ENCODE data around the gene NFATC1.

The NFATC1 gene

GRCh38 chr18:79554321-79554720 is 158.6 kb downstream of the NFATC1 start:
- no peak for TF ChIP-seq CTCF (conservative IDR thresholded peaks at IDR 0.05)
- TF ChIP-seq ZFX (IDR thresholded peaks at IDR 0.05), result no peak
- H3K27ac ChIP-seq, result no peak overlapping the region

GRCh38 chr18:79554945-79555645 is 159.4 kb downstream of the NFATC1 start:
- TF ChIP-seq CTCF (conservative IDR thresholded peaks at IDR 0.05) (no peak), ZFX (IDR thresholded peaks at IDR 0.05) (no peak)
- no peak overlapping the region for H3K27ac ChIP-seq

GRCh38 chr18:79555885-79556284 is 160.2 kb downstream of the NFATC1 start:
- TF ChIP-seq ZFX (IDR thresholded peaks at IDR 0.05), result no peak
- no peak for TF ChIP-seq CTCF (conservative IDR thresholded peaks at IDR 0.05)
- H3K27ac ChIP-seq, result no peak overlapping the region

- no peak overlapping the region for H3K27ac ChIP-seq
- TF ChIP-seq CTCF (conservative IDR thresholded peaks at IDR 0.05) (no peak), ZFX (IDR thresholded peaks at IDR 0.05) (no peak)
Observed at GRCh38 chr18:79556829-79557585, 161.3 kb downstream of the NFATC1 start.

GRCh38 chr18:79558196-79558932 is 162.6 kb downstream of the NFATC1 start:
- TF ChIP-seq CTCF (conservative IDR thresholded peaks at IDR 0.05) (no peak), ZFX (IDR thresholded peaks at IDR 0.05) (no peak)
- no peak overlapping the region for H3K27ac ChIP-seq

GRCh38 chr18:79558933-79559416 is 163.2 kb downstream of the NFATC1 start:
- no peak for TF ChIP-seq CTCF (conservative IDR thresholded peaks at IDR 0.05)
- TF ChIP-seq ZFX (IDR thresholded peaks at IDR 0.05), result no peak
- H3K27ac ChIP-seq, result no peak overlapping the region

Measured in C4-2B (cell line).